ENCODE results near the gene IGFN1. TPM values are rescaled to one million over a fixed set of nuclear protein-coding genes. Genes with fewer than 3 reads are reported as not detected.

The IGFN1 gene
- polyA plus RNA-seq, 1 of the 3 experiments (the other 2 are of a cell fraction), result 0.18 TPM

DNA sequence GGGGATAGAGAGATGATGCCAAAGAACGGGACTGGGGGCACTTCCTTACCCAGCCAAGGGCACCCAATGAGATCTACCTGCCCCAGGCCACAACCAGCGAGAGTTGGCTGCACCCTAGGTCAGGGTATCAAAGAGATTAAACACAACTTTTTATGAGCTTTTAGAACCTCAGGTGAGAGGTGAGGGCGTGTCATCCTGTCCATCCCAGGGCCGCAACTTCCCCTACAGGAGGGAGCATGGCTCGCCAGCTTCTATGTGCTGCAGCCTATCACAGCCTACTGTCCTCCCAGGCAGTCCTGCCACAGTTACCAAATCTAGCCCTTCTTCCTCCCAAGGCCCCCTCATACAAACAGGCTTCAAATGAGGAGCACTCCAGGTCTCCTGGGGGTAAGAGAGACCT lies 49.2 kb upstream of the IGFN1 start:
- no peak overlapping the region for H2AFZ ChIP-seq (ENCODE audit: low read depth)
- H3K36me3 ChIP-seq (replicated peaks in 1 of 2; ENCODE audit: control insufficient read depth in 1 of 2, insufficient read depth in 2 of 2, low read length in 1 of 2), result peaks cover 28 to 80% of the 10 kb centered on the region in 2 experiments
- H4K20me1 ChIP-seq (ENCODE audit: insufficient read depth), result peaks cover 9% of the 10 kb centered on the region; the same call in 1 of the 2 replicates
- no peaks in the 10 kb centered on the region for H3K27me3 ChIP-seq (ENCODE audit: insufficient read depth)
- ChIA-PET POLR2A (interaction anchor here (0.8 kb wide), 1 partner anchor 28 kb away, joined by 3 read pairs; no protein-coding TSS in a partner anchor), CTCF (interaction anchor here (1.0 to 2.5 kb wide), 4 partner anchors 8 to 169 kb away, joined by 3 to 13 read pairs (median 6); partner anchors contain the start of gene TMEM9)
- H3K9me2 ChIP-seq, result no peaks in the 10 kb centered on the region
- no peaks in the 10 kb centered on the region for H3K79me2 ChIP-seq (ENCODE audit: insufficient read depth)
- H3K4me2 ChIP-seq, result no peak overlapping the region
- no peak overlapping the region for H3K27ac ChIP-seq (ENCODE audit: low read depth in 2 of 2, low read length in 1 of 2)
- no peak for DNase-seq
- H3K4me3 ChIP-seq (ENCODE audit: low read depth in 2 of 2, low read length in 1 of 2), result no peak overlapping the region
- H3K4me1 ChIP-seq (ENCODE audit: control insufficient read depth in 1 of 2, insufficient read depth in 2 of 2, low read depth in 1 of 2, low read length in 1 of 2), result peaks cover 19 to 32% of the 10 kb centered on the region in 2 experiments; a peak in 2 of 4 replicates
- H3K9me3 ChIP-seq, result no peaks in the 10 kb centered on the region
- TF ChIP-seq, protein P1, sequence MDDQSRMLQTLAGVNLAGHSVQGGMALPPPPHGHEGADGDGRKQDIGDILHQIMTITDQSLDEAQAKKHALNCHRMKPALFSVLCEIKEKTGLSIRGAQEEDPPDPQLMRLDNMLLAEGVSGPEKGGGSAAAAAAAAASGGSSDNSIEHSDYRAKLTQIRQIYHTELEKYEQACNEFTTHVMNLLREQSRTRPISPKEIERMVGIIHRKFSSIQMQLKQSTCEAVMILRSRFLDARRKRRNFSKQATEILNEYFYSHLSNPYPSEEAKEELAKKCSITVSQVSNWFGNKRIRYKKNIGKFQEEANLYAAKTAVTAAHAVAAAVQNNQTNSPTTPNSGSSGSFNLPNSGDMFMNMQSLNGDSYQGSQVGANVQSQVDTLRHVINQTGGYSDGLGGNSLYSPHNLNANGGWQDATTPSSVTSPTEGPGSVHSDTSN (IDR thresholded peaks at IDR 0.05), result no peak
- WGBS (ENCODE audit: low lambda C conversion rate), result 98% methylated on average over 5 of the region's 5 CpGs
- no peak overlapping the region for H3K9ac ChIP-seq
- H3F3A ChIP-seq (replicated peaks; ENCODE audit: insufficient read depth), result peaks cover 19% of the 10 kb centered on the region

DNA sequence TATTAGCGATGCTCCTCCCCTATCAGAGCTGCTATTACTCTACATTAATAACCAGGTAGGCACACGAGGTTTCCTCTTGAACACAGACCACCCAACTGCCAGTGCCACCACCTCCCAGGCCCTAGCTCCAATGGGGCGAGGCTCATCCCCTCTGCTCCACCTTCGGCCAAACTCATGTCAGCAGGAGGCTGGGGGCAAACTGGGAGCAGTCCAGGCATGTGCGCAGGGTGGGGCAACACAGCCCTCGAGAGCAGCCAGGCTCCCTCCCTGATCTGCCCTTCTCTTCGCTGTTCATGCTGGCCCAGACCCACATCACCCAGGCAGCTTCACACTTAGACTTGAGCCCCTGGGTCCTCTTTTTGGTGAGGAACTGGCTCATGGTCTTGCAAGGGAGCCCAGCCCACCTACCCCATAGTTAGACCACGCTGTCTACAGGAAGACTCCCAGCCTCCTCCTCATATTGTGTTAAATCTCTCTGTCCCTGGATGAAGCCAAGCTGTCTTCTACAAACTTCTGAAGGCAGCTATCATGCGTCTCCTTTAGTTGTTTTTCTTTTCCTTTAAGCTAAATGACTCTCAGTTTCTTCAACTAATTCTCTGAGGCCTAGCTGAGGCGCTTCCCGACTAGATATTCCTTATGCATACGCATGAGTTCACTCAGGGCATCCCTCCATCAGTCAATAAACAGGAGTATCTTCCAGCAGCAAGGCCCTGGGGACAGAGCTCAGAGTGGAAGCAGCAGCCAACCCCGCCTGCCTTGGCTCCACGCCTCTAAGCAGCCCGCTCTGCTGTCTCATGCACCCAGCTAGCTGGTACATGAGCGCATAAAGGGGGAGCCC lies 48.4 kb upstream of the IGFN1 start:
- WGBS (ENCODE audit: low lambda C conversion rate), result 93% methylated on average over 16 of the region's 16 CpGs
- Histone ChIP-seq H3K4me2 (no peak overlapping the region), H3K9me2 (no peaks in the 10 kb centered on the region), H3K9me3 (no peaks in the 10 kb centered on the region), H3K4me3 (ENCODE audit: low read depth in 2 of 2, low read length in 1 of 2) (no peak overlapping the region), H2AFZ (ENCODE audit: low read depth) (no peak overlapping the region), H3F3A (replicated peaks; ENCODE audit: insufficient read depth) (peaks cover 12% of the 10 kb centered on the region), H3K36me3 (replicated peaks in 1 of 2; ENCODE audit: control insufficient read depth in 1 of 2, insufficient read depth in 2 of 2, low read length in 1 of 2) (peaks cover 26 to 82% of the 10 kb centered on the region in 2 experiments), H3K27ac (ENCODE audit: low read depth in 2 of 2, low read length in 1 of 2) (no peak overlapping the region), H3K9ac (no peak overlapping the region), H3K4me1 (ENCODE audit: control insufficient read depth in 1 of 2, insufficient read depth in 2 of 2, low read depth in 1 of 2, low read length in 1 of 2) (peaks cover 12 to 32% of the 10 kb centered on the region in 2 experiments; a peak in 2 of 4 replicates), H3K27me3 (ENCODE audit: insufficient read depth) (no peaks in the 10 kb centered on the region), H4K20me1 (ENCODE audit: insufficient read depth) (peaks cover 2% of the 10 kb centered on the region; the same call in 1 of the 2 replicates), H3K79me2 (ENCODE audit: insufficient read depth) (no peaks in the 10 kb centered on the region)
- ChIA-PET CTCF (interaction anchor here (1.0 to 2.5 kb wide), 4 partner anchors 13 to 170 kb away, joined by 3 to 13 read pairs (median 3); no protein-coding TSS in a partner anchor), POLR2A (interaction anchor here (0.9 kb wide), 2 partner anchors 9 to 12 kb away, joined by 3 to 4 read pairs; partner anchors contain the start of gene TMEM9)
- no peak for DNase-seq
- TF ChIP-seq, protein P2, sequence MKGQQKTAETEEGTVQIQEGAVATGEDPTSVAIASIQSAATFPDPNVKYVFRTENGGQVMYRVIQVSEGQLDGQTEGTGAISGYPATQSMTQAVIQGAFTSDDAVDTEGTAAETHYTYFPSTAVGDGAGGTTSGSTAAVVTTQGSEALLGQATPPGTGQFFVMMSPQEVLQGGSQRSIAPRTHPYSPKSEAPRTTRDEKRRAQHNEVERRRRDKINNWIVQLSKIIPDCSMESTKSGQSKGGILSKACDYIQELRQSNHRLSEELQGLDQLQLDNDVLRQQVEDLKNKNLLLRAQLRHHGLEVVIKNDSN (IDR thresholded peaks at IDR 0.05; ENCODE audit: borderline replicate concordance, low read depth), result no peak
- TF ChIP-seq FOSL2 (IDR thresholded peaks at IDR 0.05; ENCODE audit: borderline replicate concordance, low read depth), result no peak
- no peak for TF ChIP-seq MXI1 (IDR thresholded peaks at IDR 0.05; ENCODE audit: low read depth, low read length)
- no peak for TF ChIP-seq RAD21 (IDR thresholded peaks at IDR 0.05; ENCODE audit: low read length)
- TF ChIP-seq, protein P3, sequence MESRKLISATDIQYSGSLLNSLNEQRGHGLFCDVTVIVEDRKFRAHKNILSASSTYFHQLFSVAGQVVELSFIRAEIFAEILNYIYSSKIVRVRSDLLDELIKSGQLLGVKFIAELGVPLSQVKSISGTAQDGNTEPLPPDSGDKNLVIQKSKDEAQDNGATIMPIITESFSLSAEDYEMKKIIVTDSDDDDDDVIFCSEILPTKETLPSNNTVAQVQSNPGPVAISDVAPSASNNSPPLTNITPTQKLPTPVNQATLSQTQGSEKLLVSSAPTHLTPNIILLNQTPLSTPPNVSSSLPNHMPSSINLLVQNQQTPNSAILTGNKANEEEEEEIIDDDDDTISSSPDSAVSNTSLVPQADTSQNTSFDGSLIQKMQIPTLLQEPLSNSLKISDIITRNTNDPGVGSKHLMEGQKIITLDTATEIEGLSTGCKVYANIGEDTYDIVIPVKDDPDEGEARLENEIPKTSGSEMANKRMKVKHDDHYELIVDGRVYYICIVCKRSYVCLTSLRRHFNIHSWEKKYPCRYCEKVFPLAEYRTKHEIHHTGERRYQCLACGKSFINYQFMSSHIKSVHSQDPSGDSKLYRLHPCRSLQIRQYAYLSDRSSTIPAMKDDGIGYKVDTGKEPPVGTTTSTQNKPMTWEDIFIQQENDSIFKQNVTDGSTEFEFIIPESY (IDR thresholded peaks at IDR 0.05; ENCODE audit: borderline replicate concordance, low read depth), result no peak
- TF ChIP-seq NRF1 (IDR thresholded peaks at IDR 0.05; ENCODE audit: low read depth, low read length), result no peak
- TF ChIP-seq, protein P4, sequence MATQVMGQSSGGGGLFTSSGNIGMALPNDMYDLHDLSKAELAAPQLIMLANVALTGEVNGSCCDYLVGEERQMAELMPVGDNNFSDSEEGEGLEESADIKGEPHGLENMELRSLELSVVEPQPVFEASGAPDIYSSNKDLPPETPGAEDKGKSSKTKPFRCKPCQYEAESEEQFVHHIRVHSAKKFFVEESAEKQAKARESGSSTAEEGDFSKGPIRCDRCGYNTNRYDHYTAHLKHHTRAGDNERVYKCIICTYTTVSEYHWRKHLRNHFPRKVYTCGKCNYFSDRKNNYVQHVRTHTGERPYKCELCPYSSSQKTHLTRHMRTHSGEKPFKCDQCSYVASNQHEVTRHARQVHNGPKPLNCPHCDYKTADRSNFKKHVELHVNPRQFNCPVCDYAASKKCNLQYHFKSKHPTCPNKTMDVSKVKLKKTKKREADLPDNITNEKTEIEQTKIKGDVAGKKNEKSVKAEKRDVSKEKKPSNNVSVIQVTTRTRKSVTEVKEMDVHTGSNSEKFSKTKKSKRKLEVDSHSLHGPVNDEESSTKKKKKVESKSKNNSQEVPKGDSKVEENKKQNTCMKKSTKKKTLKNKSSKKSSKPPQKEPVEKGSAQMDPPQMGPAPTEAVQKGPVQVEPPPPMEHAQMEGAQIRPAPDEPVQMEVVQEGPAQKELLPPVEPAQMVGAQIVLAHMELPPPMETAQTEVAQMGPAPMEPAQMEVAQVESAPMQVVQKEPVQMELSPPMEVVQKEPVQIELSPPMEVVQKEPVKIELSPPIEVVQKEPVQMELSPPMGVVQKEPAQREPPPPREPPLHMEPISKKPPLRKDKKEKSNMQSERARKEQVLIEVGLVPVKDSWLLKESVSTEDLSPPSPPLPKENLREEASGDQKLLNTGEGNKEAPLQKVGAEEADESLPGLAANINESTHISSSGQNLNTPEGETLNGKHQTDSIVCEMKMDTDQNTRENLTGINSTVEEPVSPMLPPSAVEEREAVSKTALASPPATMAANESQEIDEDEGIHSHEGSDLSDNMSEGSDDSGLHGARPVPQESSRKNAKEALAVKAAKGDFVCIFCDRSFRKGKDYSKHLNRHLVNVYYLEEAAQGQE (IDR thresholded peaks at IDR 0.05; ENCODE audit: low read depth, low read length), result no peak
- TF ChIP-seq CHD2 (IDR thresholded peaks at IDR 0.05; ENCODE audit: low read length, partially characterized antibody), result no peak
- TF ChIP-seq RCOR1 (IDR thresholded peaks at IDR 0.05; ENCODE audit: low read length), result no peak
